ENCODE data around the gene PRDM15. TPM values are rescaled to one million over a fixed set of nuclear protein-coding genes. Genes with fewer than 3 reads are reported as not detected.

PRDM15 gene
- total RNA-seq, 3 donors from 2014 or later (not counting 1 experiment from before 2014, with no cell fraction given): 11.4 to 13.5 (median 11.9) TPM

DNA sequence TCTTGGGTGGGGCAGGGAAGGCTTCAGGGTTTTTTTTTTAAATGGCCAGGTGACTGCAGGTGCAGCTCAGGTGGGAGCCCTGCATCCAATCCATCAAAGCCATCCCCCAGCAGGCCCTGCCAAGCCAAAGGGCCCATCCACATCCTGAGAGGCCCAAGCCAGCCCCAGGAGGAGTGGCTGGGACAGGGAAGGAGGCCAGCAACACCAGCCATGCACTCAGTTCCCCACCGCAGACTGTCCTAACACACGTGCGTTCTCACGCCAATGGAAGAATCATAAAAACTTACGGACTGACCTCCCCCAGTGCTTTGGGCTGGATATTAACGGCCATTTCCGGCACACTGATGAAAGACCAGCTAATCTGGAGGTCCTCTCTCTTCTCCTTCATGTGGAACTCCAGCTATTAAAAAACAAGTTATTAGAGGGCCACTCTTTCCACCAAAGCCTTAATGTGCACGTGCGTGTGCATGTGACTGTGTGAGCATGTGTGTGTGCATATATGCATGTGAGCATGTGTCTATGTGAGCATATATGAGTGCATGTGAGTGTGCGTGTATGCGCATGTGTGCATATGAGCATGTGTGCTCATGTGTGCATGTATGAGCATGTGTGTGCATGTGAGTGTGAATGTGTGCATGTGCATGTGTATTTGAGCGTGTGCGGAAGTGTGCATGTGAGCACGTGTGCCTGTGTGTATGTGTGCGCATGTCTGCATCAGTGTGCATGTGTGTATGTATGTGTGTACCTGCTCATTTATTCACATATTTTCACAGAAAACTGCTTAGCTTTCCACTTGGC lies 39.6 kb upstream of the PRDM15 start:
- H3K27ac ChIP-seq (ENCODE audit: low read length): no peak overlapping the region
- WGBS (ENCODE audit: insufficient coverage): 98% methylated on average over 13 of the region's 15 CpGs
- DNase-seq: no peak
- intact Hi-C loops (cut with micrococcal nuclease): no loop called here
- Mint-ChIP-seq H3K4me3 (no peak overlapping the region), H3K4me1 (peaks cover 6% of the 10 kb centered on the region in 2 donors), H3K9me3 (no peaks in the 10 kb centered on the region), H3K27ac (no peak overlapping the region), H3K36me3 (no peaks in the 10 kb centered on the region), H3K27me3 (ENCODE audit: low read depth in 2 of 2) (no peaks in the 10 kb centered on the region)
- H3K36me3 ChIP-seq (ENCODE audit: control insufficient read depth, insufficient read depth, low read length): peaks cover 16% of the 10 kb centered on the region
- no peaks in the 10 kb centered on the region for H3K27me3 ChIP-seq (ENCODE audit: control insufficient read depth, insufficient read depth, low read length)
- H3K4me1 ChIP-seq (ENCODE audit: control insufficient read depth, insufficient read depth, low read length): peaks cover 5% of the 10 kb centered on the region
- no peaks in the 10 kb centered on the region for H3K9me3 ChIP-seq (ENCODE audit: control insufficient read depth, insufficient read depth, low read length)
- ATAC-seq: peak in 1 of 3 donors; percentile 31
- TF ChIP-seq, protein P1, sequence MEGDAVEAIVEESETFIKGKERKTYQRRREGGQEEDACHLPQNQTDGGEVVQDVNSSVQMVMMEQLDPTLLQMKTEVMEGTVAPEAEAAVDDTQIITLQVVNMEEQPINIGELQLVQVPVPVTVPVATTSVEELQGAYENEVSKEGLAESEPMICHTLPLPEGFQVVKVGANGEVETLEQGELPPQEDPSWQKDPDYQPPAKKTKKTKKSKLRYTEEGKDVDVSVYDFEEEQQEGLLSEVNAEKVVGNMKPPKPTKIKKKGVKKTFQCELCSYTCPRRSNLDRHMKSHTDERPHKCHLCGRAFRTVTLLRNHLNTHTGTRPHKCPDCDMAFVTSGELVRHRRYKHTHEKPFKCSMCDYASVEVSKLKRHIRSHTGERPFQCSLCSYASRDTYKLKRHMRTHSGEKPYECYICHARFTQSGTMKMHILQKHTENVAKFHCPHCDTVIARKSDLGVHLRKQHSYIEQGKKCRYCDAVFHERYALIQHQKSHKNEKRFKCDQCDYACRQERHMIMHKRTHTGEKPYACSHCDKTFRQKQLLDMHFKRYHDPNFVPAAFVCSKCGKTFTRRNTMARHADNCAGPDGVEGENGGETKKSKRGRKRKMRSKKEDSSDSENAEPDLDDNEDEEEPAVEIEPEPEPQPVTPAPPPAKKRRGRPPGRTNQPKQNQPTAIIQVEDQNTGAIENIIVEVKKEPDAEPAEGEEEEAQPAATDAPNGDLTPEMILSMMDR (IDR thresholded peaks at IDR 0.05): no peak
- no peak overlapping the region for H3K4me3 ChIP-seq (ENCODE audit: low read length)

DNA sequence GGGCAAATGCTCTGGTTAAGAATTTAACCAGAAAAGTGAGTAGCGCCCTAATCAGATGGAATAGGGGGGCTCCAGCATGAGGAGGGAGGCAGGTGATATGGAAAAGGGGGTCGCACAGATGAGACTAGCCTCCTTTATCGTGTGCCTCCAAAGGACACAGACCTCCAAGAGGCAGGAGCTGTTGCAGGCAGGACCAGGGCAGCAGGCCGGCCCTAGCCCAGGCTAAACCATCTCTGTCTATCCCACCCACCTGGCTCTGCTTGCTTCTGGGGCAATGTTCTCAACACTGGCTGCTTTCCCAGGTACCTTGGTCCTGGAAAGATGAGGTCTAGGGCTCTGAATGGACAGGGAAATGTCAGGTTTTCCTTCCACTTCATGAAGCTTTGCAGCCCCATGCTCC lies 38.4 kb upstream of the PRDM15 start:
- peaks cover 21% of the 10 kb centered on the region for H3K36me3 ChIP-seq (ENCODE audit: control insufficient read depth, insufficient read depth, low read length)
- DNase-seq (no peak), ATAC-seq (no peak)
- Mint-ChIP-seq H3K36me3 (no peaks in the 10 kb centered on the region), H3K4me1 (no peaks in the 10 kb centered on the region), H3K9me3 (no peaks in the 10 kb centered on the region), H3K4me3 (no peak overlapping the region), H3K27me3 (ENCODE audit: low read depth in 2 of 2) (no peaks in the 10 kb centered on the region), H3K27ac (no peak overlapping the region)
- intact Hi-C loops (cut with micrococcal nuclease): no loop called here
- TF ChIP-seq, protein P1 (IDR thresholded peaks at IDR 0.05): no peak
- peaks cover 3% of the 10 kb centered on the region for H3K4me1 ChIP-seq (ENCODE audit: control insufficient read depth, insufficient read depth, low read length)
- no peaks in the 10 kb centered on the region for H3K27me3 ChIP-seq (ENCODE audit: control insufficient read depth, insufficient read depth, low read length)
- no peaks in the 10 kb centered on the region for H3K9me3 ChIP-seq (ENCODE audit: control insufficient read depth, insufficient read depth, low read length)
- WGBS (ENCODE audit: insufficient coverage): 95% methylated on average over 4 of the region's 4 CpGs
- H3K4me3 ChIP-seq (ENCODE audit: low read length): no peak overlapping the region
- H3K27ac ChIP-seq (ENCODE audit: low read length): no peak overlapping the region

DNA sequence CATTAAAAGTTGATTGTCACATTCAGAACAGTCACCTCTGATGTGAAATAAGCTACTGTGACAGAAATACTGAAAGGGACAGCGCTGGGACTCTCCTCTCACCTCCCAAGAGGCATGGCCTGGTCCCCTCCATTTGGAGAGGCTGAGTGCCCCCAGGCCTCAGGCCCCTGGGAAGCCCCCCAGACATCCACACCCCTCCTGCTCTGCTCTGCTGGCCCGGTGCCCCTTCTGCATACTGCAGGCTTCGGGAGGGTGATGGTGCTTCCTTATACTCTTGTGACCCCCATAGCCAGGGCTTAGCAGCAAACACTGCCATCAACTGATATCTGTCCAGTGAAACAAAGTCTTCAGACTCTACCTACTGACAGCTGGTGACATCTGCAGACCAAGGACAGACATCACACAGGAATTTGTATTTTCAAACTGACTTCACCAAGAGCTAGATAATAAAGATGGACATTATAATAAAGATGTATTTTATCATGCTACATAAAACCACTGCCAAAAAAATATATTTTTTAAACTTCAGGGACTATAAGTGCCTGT lies 37.8 kb upstream of the PRDM15 start:
- no peak overlapping the region for H3K4me3 Mint-ChIP-seq
- ATAC-seq (no peak), DNase-seq (no peak)
- H3K27me3 ChIP-seq (ENCODE audit: control insufficient read depth, insufficient read depth, low read length): no peaks in the 10 kb centered on the region
- no peaks in the 10 kb centered on the region for H3K4me1 Mint-ChIP-seq
- intact Hi-C loops (cut with micrococcal nuclease): no loop called here
- H3K27me3 Mint-ChIP-seq (ENCODE audit: low read depth in 2 of 2): no peaks in the 10 kb centered on the region
- H3K36me3 ChIP-seq (ENCODE audit: control insufficient read depth, insufficient read depth, low read length): peaks cover 23% of the 10 kb centered on the region
- no peaks in the 10 kb centered on the region for H3K36me3 Mint-ChIP-seq
- TF ChIP-seq, protein P1 (IDR thresholded peaks at IDR 0.05): no peak
- no peak overlapping the region for H3K27ac Mint-ChIP-seq
- no peaks in the 10 kb centered on the region for H3K9me3 ChIP-seq (ENCODE audit: control insufficient read depth, insufficient read depth, low read length)
- H3K4me3 ChIP-seq (ENCODE audit: low read length): no peak overlapping the region
- WGBS (ENCODE audit: insufficient coverage): 94% methylated on average over 3 of the region's 3 CpGs
- H3K9me3 Mint-ChIP-seq: no peaks in the 10 kb centered on the region
- H3K4me1 ChIP-seq (ENCODE audit: control insufficient read depth, insufficient read depth, low read length): peaks cover 3% of the 10 kb centered on the region
- H3K27ac ChIP-seq (ENCODE audit: low read length): no peak overlapping the region
